ENCODE measurements around the gene RPL14. TPM values are rescaled to one million over a fixed set of nuclear protein-coding genes. Genes with fewer than 3 reads are reported as not detected.
A peak's percentile ranks its signal among the peaks of the same experiment; 100 is the strongest.

The RPL14 gene
- total RNA-seq, 4 donors from 2014 or later: 170 to 330 (median 296) TPM

DNA sequence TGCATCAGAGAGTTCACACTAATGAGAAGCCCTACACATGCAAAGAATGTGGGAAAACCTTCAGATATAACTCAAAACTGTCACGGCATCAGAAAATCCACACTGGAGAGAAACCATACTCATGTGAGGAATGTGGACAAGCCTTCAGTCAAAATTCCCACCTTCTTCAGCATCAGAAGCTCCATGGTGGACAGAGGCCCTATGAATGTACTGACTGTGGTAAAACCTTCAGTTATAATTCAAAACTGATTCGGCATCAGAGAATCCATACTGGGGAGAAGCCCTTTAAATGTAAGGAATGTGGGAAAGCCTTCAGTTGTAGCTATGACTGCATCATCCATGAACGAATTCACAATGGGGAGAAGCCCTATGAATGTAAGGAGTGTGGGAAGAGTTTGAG, 30.0 kb downstream of the RPL14 start:
- intact Hi-C loops (cut with DNase I; ENCODE audit: low total_unique reads): no loop called here
- peaks cover 8 to 67% of the 10 kb centered on the region in 2 donors for H3K36me3 ChIP-seq

DNA sequence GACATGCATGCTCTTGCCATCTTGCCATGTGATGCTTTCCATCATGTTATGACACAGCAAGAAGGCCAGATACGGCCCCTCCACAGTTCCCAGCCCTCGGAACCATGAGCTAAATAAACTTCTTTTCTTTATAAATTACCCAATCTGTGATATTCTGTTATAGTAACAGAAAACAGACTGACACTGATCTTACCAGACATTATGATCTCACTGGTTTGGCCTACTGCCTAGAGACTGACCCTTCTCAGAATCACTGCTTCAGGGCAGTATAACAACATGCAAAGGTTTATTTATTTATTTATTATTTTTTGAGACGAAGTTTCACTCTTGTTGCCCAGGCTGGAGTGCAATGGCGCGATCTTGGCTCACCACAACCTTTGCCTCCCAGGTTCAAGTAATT, 33.8 kb downstream of the RPL14 start:
- no peak for TF ChIP-seq POLR2A (IDR thresholded peaks at IDR 0.05)
- TF ChIP-seq, protein P1, sequence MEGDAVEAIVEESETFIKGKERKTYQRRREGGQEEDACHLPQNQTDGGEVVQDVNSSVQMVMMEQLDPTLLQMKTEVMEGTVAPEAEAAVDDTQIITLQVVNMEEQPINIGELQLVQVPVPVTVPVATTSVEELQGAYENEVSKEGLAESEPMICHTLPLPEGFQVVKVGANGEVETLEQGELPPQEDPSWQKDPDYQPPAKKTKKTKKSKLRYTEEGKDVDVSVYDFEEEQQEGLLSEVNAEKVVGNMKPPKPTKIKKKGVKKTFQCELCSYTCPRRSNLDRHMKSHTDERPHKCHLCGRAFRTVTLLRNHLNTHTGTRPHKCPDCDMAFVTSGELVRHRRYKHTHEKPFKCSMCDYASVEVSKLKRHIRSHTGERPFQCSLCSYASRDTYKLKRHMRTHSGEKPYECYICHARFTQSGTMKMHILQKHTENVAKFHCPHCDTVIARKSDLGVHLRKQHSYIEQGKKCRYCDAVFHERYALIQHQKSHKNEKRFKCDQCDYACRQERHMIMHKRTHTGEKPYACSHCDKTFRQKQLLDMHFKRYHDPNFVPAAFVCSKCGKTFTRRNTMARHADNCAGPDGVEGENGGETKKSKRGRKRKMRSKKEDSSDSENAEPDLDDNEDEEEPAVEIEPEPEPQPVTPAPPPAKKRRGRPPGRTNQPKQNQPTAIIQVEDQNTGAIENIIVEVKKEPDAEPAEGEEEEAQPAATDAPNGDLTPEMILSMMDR (IDR thresholded peaks at IDR 0.05 in 4 of 5, conservative IDR thresholded peaks at IDR 0.05 in 1 of 5): no peak
- Histone ChIP-seq H3K27me3 (no peaks in the 10 kb centered on the region), H3K27ac (no peak overlapping the region), H3K36me3 (peaks cover 5 to 30% of the 10 kb centered on the region in 2 donors), H3K4me3 (no peak overlapping the region), H3K9me3 (peaks cover 0 to 5% (median 0%) of the 10 kb centered on the region in 3 donors), H3K4me1 (no peaks in the 10 kb centered on the region)
- intact Hi-C loops (cut with DNase I; ENCODE audit: low total_unique reads): no loop called here
- in situ Hi-C loops (cut with MboI; ENCODE audit: low sequenced_read_pairs in 4 of 4): no loop called here
- DNase-seq (no peak), ATAC-seq (no peak)

More for the DNA sequence above, 30.0 kb downstream of the RPL14 start:
- Histone ChIP-seq H3K27ac (no peak overlapping the region), H3K4me1 (no peaks in the 10 kb centered on the region), H3K27me3 (no peaks in the 10 kb centered on the region), H3K9me3 (peaks cover 0 to 5% (median 0%) of the 10 kb centered on the region in 3 donors), H3K4me3 (no peak overlapping the region)
- TF ChIP-seq, protein P1 (IDR thresholded peaks at IDR 0.05 in 4 of 5, conservative IDR thresholded peaks at IDR 0.05 in 1 of 5): no peak
- TF ChIP-seq POLR2A (IDR thresholded peaks at IDR 0.05): no peak
- no peak for ATAC-seq
- DNase-seq: no peak
- in situ Hi-C loops (cut with MboI; ENCODE audit: low sequenced_read_pairs in 4 of 4): no loop called here

DNA sequence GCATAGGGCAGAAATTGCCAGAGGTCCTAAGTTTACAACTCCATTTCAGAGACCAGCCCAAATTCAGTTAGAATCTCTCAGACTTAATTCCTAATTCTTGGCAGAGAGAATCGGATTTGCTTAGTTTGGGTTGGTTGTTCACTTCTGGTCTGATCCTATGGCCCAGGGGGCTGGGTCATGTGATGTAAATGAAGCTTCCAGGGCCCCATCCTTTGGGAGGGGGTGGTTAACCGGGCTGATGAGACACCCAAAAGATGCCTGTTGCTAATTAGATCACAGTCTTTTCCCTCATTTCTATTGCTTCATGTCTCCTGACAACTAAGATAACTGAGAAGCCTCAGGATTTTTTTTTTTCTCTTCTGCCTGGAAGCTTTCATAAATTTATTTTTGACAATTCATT, 37.6 kb downstream of the RPL14 start:
- Histone ChIP-seq H3K4me1 (no peaks in the 10 kb centered on the region), H3K9me3 (no peaks in the 10 kb centered on the region), H3K27ac (no peak overlapping the region), H3K36me3 (no peaks in the 10 kb centered on the region), H3K4me3 (no peak overlapping the region), H3K27me3 (no peaks in the 10 kb centered on the region)
- in situ Hi-C loops (cut with MboI; ENCODE audit: low sequenced_read_pairs in 4 of 4) (no loop called here), intact Hi-C loops (cut with DNase I; ENCODE audit: low total_unique reads) (no loop called here)
- no peak for ATAC-seq
- TF ChIP-seq, protein P1 (IDR thresholded peaks at IDR 0.05 in 4 of 5, conservative IDR thresholded peaks at IDR 0.05 in 1 of 5): no peak
- no peak for TF ChIP-seq POLR2A (IDR thresholded peaks at IDR 0.05)
- no peak for DNase-seq

DNA sequence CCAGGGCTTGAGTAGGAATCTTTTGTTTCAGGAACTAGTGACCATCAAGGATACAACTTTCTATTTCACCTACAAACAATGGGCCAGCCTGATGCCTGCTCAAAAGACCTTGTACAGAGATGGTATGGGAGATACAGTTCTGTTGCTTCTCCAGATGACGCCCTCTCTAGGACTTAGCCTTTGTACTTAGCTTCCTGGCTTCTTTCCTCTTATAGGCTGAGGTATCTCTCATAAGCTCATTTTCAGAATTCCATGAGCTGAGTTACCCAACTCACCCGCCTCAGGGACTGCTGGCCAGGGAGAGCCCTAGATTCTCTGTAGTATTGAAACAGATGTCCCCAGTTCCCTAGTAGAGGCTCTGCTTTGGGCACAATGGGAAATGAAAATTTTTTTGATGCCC, 40.1 kb downstream of the RPL14 start:
- Histone ChIP-seq H3K9me3 (no peaks in the 10 kb centered on the region), H3K27ac (no peak overlapping the region), H3K4me1 (no peaks in the 10 kb centered on the region), H3K36me3 (no peaks in the 10 kb centered on the region), H3K27me3 (no peaks in the 10 kb centered on the region), H3K4me3 (no peak overlapping the region)
- ATAC-seq: peak in 1 of 2 donors; percentile 24
- in situ Hi-C loops (cut with MboI; ENCODE audit: low sequenced_read_pairs in 4 of 4): no loop called here
- no peak for DNase-seq
- intact Hi-C loops (cut with DNase I; ENCODE audit: low total_unique reads): no loop called here
- TF ChIP-seq POLR2A (IDR thresholded peaks at IDR 0.05): no peak
- TF ChIP-seq, protein P1 (IDR thresholded peaks at IDR 0.05 in 4 of 5, conservative IDR thresholded peaks at IDR 0.05 in 1 of 5): no peak

DNA sequence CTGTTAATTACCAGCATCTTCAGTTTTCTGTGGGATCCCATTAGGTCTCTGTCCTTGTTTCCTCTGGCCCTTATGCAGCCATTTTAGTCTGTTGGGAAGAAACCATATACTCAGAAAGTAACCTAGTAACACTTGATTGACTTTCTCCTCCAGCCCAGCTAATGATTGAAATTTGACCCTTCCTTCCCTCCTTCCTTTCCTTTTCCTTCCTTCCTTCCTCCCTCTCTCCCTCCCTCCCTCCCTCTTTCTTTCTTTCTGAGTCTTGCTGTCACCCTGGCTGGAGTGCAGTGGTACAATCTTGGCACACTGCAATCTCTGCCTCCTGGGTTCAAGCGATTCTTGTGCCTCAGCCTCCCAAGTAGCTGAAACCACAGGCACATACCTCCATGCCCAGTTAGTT, 42.8 kb downstream of the RPL14 start:
- Histone ChIP-seq H3K9me3 (no peaks in the 10 kb centered on the region), H3K27me3 (no peaks in the 10 kb centered on the region), H3K4me3 (no peak overlapping the region), H3K4me1 (peaks cover 0 to under 1% of the 10 kb centered on the region in 2 donors), H3K36me3 (no peaks in the 10 kb centered on the region), H3K27ac (no peak overlapping the region)
- in situ Hi-C loops (cut with MboI; ENCODE audit: low sequenced_read_pairs in 4 of 4): no loop called here
- TF ChIP-seq, protein P1 (IDR thresholded peaks at IDR 0.05 in 4 of 5, conservative IDR thresholded peaks at IDR 0.05 in 1 of 5): no peak
- no peak for TF ChIP-seq POLR2A (IDR thresholded peaks at IDR 0.05)
- DNase-seq: no peak
- ATAC-seq: no peak
- intact Hi-C loops (cut with DNase I; ENCODE audit: low total_unique reads): no loop called here
